Ovary (tissue), 3 donors: ENCODE measurements around the gene MESD.

Experiments
- POLR2A ChIP-seq: fragments of 450-650 bp; IDR thresholded peaks from one replicate; pipeline ENCODE4 v1.6.1; 2017; ENCODE audit warnings: antibody characterized with exemption, mild to moderate bottlenecking, moderate library complexity
- TF ChIP-seq, protein P1 (sequence below), 3 donors: fragments of 450-650 bp in 2 of 3; fragments of 200-600 bp in 1 of 3; IDR thresholded peaks; one replicate each; pipeline versions ENCODE4 v1.5.1 to v1.8.0; 2016 to 2022; ENCODE audit warnings: antibody characterized with exemption in 3 of 3, mild to moderate bottlenecking in 1 of 3
- donor health status: DM: no; HTN: no; CAD: no.

- no peak for TF ChIP-seq POLR2A
- TF ChIP-seq, protein P1, sequence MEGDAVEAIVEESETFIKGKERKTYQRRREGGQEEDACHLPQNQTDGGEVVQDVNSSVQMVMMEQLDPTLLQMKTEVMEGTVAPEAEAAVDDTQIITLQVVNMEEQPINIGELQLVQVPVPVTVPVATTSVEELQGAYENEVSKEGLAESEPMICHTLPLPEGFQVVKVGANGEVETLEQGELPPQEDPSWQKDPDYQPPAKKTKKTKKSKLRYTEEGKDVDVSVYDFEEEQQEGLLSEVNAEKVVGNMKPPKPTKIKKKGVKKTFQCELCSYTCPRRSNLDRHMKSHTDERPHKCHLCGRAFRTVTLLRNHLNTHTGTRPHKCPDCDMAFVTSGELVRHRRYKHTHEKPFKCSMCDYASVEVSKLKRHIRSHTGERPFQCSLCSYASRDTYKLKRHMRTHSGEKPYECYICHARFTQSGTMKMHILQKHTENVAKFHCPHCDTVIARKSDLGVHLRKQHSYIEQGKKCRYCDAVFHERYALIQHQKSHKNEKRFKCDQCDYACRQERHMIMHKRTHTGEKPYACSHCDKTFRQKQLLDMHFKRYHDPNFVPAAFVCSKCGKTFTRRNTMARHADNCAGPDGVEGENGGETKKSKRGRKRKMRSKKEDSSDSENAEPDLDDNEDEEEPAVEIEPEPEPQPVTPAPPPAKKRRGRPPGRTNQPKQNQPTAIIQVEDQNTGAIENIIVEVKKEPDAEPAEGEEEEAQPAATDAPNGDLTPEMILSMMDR (IDR thresholded peaks at IDR 0.05): no peak
Measured at GRCh38 chr15:80992006-80992405, 2.4 kb upstream of the MESD start.
